Kidney tubule cell (primary cell): ENCODE measurements around the gene PXYLP1.
"Not testable (repeated sequence)": the region's sequence is repeated elsewhere in the genome, so short reads cannot be mapped to it uniquely, and the experiment has no call there.

Experiments
- DNase-seq: peaks from one replicate; pipeline ENCODE4 v3.0.0-alpha.2; 2018; ENCODE audit warnings: low spot score

The PXYLP1 gene

DNA sequence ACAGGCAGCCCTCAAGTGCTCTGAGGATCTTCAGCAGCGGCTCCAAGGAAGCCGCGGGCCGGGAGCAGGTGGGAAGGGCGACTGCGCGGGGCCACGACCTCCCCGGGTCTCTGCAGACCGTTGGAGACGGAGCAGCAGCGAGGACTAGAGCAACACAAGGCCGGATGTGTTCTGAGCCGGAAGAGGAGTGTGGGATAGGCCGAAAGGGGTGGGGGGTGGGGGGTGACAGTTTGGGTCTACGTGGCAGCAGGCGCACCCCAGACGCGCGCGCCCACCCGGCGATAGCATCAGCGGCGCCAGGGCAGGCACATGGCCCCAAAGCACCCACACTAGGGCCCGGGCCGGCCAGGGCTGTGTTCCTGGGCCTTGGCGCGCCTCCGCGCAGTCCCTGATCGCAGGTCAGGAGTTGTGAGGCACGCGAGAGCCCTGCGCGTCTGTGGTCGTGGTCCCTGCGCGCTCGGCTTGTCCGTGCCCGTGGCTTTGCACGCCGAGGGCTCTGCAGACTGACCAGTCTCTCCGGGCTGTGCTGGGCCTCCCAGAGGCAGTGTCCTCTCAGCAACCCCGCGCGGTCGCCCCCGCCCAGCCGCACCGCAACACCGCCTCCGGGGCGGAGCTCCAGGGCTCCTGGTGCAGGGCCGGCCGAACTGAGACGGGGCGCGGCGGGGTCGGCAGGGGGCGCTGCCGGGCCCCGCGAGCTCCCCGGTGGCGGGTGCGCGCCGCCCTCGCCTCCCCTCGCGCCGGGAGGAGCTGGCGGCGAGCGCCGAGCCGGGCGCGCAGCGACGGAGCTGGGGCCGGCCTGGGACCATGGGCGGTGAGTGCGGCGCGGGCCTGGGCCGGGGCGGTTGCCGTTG is at the start of gene PXYLP1:
PXYLP1 (plus strand) TSS at position 725 of the 851 bp plus-strand sequence. CDS start 28,351 bp downstream, outside the sequence.
- peak; percentile 89 for DNase-seq

GRCh38 chr3:141183606-141184005 is 48.0 kb upstream of the PXYLP1 start:
- DNase-seq = no peak

DNA sequence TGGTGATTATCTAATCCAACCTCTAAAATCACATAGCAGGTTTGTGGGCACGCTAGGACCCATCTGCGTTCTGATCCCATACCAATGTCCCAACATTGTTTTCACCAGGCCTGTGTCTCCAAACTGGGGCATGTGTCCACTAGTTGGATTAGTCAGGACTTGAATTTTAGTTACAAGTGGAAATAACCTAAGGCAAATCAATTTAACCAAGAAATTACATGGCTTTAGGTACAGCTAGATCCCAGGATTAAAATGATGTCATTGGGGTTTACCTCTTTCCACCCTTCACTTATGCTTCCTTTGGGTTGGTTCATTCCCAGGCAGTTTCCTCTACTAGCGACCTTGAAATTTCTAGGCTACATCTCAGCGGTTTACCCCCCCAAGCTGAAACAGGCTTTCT is 47.2 kb upstream of the PXYLP1 start:
- DNase-seq = no peak

DNA sequence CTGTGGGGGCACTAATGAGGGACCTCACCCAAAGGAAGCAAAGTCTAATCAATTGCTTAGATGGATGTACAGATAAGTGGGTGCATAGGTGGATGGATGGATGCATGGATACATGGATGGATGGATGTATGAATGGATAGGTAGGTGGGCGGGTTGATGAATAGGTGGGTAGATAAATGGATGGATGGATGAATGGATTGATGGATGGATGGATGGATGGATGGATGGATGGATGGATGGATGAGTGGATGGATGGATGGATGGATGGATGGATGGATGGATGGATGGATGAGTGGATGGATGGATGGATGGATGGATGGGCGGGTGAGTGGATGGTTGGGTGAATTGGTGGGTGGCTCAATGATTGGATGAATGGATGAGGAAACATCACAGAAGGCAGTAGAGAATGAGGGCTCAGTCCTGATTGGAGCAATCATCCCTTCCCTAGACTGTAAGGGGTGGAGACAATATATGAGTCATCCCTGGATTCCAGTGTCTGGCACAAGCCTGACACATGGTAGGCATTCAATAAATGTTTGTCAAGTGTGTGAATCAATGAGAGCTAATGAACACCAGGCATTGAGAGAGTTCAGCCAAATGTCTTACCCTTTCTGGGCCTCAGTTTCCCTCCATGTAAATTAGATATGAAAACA is 40.4 kb upstream of the PXYLP1 start:
- peak; percentile 47 for DNase-seq

- peak; percentile 94 for DNase-seq
Observed at GRCh38 chr3:141192345-141192744, 39.3 kb upstream of the PXYLP1 start.

- DNase-seq = no peak
Observed at GRCh38 chr3:141193066-141193830, 38.4 kb upstream of the PXYLP1 start.

- DNase-seq = no peak
Observed at GRCh38 chr3:141201122-141201521, 30.5 kb upstream of the PXYLP1 start.

GRCh38 chr3:141202682-141203081 is 28.9 kb upstream of the PXYLP1 start:
- DNase-seq = no peak

GRCh38 chr3:141203866-141204265 is 27.8 kb upstream of the PXYLP1 start:
- DNase-seq = no peak

- DNase-seq = no peak
Observed at GRCh38 chr3:141204343-141204742, 27.3 kb upstream of the PXYLP1 start.

DNA sequence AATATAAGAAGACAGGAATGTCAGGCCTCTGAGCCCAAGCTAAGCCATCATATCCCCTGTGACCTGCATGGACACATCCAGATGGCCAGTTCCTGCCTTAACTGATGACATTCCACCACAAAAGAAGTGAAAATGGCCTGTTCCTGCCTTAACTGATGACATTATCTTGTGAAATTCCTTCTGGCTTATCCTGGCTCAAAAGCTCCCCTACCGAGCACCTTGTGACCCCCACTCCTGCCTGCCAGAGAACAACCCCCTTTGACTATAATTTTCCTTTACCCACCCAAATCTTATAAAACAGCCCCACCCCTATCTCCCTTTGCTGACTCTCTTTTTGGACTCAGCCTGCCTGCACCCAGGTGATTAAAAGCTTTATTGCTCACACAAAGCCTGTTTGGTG is 20.3 kb upstream of the PXYLP1 start:
- DNase-seq = not testable (repeated sequence)

- no peak for DNase-seq
Observed at GRCh38 chr3:141212101-141212500, 19.5 kb upstream of the PXYLP1 start.

DNA sequence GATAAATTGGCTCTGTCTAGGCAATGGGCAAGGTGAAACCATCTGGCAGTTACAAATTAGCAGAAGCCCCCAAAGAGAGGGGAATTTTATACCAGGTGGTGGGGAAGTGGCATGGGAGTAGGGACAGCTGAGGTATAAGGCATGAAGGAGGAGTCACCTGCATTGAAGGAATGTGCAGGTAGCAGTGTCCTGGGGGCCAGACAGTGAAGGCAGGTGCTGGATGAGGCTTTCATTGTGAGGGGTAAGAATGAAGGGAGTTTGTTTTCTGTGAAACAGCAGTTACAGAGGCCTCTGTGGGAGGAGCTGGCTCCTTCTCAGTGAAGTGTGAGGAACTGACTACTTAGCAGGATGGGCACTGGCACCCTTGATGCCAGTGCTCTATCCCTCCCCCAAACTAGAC is 19.1 kb upstream of the PXYLP1 start:
- no peak for DNase-seq

- DNase-seq = no peak
Observed at GRCh38 chr3:141216975-141217374, 14.7 kb upstream of the PXYLP1 start.

DNA sequence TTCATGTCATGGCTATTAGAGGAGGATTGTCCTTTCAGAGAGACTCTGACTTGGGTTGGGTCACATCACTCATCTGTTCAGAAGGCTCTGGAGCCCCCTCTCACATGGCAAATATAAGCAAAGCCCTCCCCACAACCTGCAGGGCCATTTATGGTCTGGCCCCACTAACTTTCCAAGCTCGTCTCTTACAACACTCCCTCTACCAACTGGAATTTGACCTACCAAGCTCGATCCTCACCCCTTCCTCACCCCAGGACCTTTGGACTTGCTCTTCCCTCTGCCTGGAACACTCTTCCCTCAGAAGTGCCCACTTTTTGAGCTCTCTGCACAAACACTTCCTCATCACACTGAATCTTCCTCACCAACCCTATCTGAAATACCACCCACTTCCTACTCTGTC is 14.2 kb upstream of the PXYLP1 start:
- no peak for DNase-seq

- DNase-seq = no peak
Observed at GRCh38 chr3:141218162-141218835, 13.3 kb upstream of the PXYLP1 start.

DNA sequence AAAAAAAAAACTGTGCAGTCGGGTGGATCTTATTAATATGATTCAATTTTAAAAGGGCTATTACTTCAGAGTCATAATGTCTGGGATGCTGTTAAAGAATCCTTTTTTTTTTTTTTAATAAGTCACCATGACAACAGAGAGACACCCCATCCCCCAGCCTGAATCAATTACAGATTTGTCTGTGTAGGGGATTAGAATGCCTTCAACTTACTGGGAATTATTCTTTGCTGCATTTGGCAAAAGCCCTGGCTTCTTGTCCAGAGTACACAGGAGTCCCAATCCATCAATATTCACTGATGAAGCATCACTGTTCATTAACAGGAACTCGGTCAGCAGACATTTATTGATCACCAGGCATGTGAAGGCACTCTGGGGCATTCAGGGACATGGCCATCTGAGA is 12.7 kb upstream of the PXYLP1 start:
- DNase-seq = no peak

DNA sequence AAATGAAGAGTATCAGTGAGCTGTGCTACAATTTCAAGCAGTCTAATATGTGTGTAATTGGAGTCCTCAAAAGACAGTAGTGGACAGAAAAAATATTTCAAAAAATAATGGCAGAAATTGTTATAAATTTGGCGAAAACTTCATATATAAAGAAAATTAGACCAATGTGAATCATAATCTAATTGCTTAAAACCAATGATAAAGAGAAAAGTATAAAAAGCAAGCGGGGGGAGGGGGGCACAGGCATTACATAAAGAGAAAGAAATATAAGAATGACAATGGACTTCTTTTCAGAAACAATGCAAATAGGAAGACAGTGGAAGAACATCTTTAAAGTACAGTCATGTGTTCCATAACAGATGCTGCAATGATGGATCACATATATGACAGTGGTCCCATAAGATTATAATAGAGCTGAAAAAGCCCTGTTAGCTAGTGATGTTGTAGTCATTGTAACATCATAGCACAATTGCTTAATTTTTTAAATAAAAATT is 7.9 kb upstream of the PXYLP1 start:
- no peak for DNase-seq

GRCh38 chr3:141225939-141226338 is 5.7 kb upstream of the PXYLP1 start:
- no peak for DNase-seq

GRCh38 chr3:141227216-141227615 is 4.4 kb upstream of the PXYLP1 start:
- no peak for DNase-seq

GRCh38 chr3:141227752-141228151 is 3.9 kb upstream of the PXYLP1 start:
- no peak for DNase-seq

DNA sequence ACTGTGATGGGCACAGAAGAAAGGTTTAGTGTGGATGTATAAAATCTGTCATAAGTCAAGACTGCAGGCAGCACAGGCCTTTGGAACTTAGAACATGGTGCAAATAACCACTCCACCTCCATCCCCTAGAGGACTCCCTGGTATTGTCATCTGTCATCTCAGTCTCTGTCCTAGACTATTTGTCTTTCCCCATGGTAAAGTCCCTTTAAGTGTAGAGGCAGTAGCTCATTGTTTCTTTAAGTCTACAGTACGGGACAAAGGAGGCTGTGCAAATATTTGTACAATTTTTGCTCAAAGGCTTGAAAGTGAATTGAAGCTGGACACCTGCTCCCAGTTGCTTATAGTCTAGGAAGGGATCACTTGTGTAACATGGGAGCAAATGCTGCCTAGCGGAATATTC is 3.2 kb upstream of the PXYLP1 start:
- no peak for DNase-seq
